ENCODE data around the gene PCDH1. TPM values are rescaled to one million over a fixed set of nuclear protein-coding genes. Genes with fewer than 3 reads are reported as not detected.

PCDH1 gene
- total RNA-seq, 2 donors from 2014 or later = 24.9 to 31.3 TPM

DNA sequence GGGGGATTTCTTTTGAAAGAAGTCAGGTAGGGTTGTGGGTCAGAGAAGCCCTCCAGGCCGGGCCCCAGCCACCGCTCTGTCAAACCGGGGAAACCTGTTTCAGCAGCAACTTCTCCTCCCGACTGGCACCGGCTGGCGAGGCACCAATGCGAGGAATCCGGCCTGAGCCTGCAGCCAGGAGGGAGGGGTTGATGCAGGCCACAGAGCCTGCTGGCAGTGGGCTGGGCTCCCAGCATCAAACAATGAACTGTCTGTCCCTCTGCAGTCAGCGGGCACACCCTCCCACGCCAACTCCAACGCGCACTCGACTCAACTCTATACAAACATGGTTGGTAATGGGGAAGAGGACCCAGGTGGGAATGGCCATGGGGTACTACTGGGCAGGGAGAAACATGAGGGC is 12.1 kb downstream of the PCDH1 start:
- ATAC-seq = peak; percentile 92
- H3K27ac ChIP-seq = peak overlapping the region; percentile 77 to 83 (median 80)
- 22 to 44% methylated on average over 13 of the region's 13 CpGs for WGBS, 2 donors
- intact Hi-C loops (cut with DNase I) = no loop called here
- H3K27me3 ChIP-seq = no peaks in the 10 kb centered on the region
- H3K9me3 ChIP-seq = no peaks in the 10 kb centered on the region
- peak; percentile 74 to 91 (median 90) for DNase-seq
- TF ChIP-seq CTCF (IDR thresholded peaks at IDR 0.05) = no peak
- peak in 1 of 3 donors; percentile 16 for TF ChIP-seq POLR2A (IDR thresholded peaks at IDR 0.05)
- peaks cover 33% of the 10 kb centered on the region for H3K4me1 ChIP-seq
- peaks cover 0 to 11% of the 10 kb centered on the region in 2 donors for H3K36me3 ChIP-seq (replicated peaks in 1 of 2; ENCODE audit: insufficient read depth in 1 of 2, low read depth in 2 of 2)
- no peak overlapping the region for H3K4me3 ChIP-seq

- no peaks in the 10 kb centered on the region for H3K27me3 ChIP-seq
- DNase-seq (no peak), ATAC-seq (no peak)
- H3K27ac ChIP-seq = peak overlapping the region in 3 of 4 donors; percentile 77 to 83 (median 81)
- H3K36me3 ChIP-seq (replicated peaks in 1 of 2; ENCODE audit: insufficient read depth in 1 of 2, low read depth in 2 of 2) = peaks cover 0 to 11% of the 10 kb centered on the region in 2 donors
- H3K9me3 ChIP-seq = no peaks in the 10 kb centered on the region
- intact Hi-C loops (cut with DNase I) = no loop called here
- 63 to 77% methylated on average over 2 of the region's 2 CpGs for WGBS, 2 donors
- H3K4me3 ChIP-seq = no peak overlapping the region
- H3K4me1 ChIP-seq = peaks cover 33% of the 10 kb centered on the region
- TF ChIP-seq CTCF (IDR thresholded peaks at IDR 0.05) = no peak
- no peak for TF ChIP-seq POLR2A (IDR thresholded peaks at IDR 0.05)
Observed at GRCh38 chr5:141865406-141865805, 12.8 kb downstream of the PCDH1 start.

GRCh38 chr5:141864371-141865370 is 13.5 kb downstream of the PCDH1 start:
- ATAC-seq = no peak
- Histone ChIP-seq H3K9me3 (no peaks in the 10 kb centered on the region), H3K27me3 (no peaks in the 10 kb centered on the region), H3K27ac (peak overlapping the region; percentile 15 to 83 (median 79)), H3K4me1 (peaks cover 33% of the 10 kb centered on the region), H3K36me3 (replicated peaks in 1 of 2; ENCODE audit: insufficient read depth in 1 of 2, low read depth in 2 of 2) (peaks cover 0 to 11% of the 10 kb centered on the region in 2 donors), H3K4me3 (no peak overlapping the region)
- WGBS, 2 donors = 88 to 90% methylated on average over 13 to 24 of the region's 24 CpGs
- TF ChIP-seq POLR2A (IDR thresholded peaks at IDR 0.05) (no peak), CTCF (IDR thresholded peaks at IDR 0.05) (no peak)
- intact Hi-C loops (cut with DNase I) = no loop called here
- DNase-seq = no peak

DNA sequence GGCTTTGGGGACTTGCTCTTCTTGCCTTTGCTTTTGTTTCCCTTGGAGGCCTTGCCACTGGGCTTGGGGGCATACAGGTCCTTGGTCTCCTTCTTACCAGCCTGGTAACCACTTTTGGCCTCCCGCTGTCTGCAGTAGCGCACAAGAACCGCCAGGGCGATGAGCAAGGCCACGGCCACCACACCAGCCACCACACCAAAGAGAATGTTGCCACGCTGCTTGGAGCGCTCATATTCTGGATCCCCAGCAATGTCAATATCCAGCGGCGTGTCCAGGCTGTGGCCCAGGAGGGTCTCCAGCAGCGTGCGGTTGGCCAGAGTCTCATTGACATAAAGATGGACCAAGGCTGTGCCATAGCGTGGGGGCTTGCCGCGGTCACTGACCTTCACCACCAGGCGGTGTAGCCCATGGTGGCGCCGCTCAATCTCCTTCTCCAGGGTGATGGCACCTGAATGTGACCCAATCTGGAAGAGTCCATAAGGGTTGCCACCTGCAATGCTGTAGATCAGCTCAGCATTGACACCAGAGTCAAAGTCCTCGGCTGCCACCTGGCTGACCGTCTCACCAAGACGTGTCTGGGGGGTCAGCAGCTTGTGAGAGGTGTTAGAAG is 14.5 kb downstream of the PCDH1 start:
- WGBS, 2 donors = 94 to 96% methylated on average over 20 of the region's 20 CpGs
- Histone ChIP-seq H3K4me3 (no peak overlapping the region), H3K27ac (no peak overlapping the region), H3K36me3 (replicated peaks in 1 of 2; ENCODE audit: insufficient read depth in 1 of 2, low read depth in 2 of 2) (peaks cover 0 to 10% of the 10 kb centered on the region in 2 donors), H3K4me1 (peaks cover 35% of the 10 kb centered on the region), H3K9me3 (no peaks in the 10 kb centered on the region), H3K27me3 (no peaks in the 10 kb centered on the region)
- DNase-seq (no peak), ATAC-seq (no peak)
- intact Hi-C loops (cut with DNase I) = no loop called here
- TF ChIP-seq POLR2A (IDR thresholded peaks at IDR 0.05) (no peak), CTCF (IDR thresholded peaks at IDR 0.05) (no peak)

Data from body of pancreas (tissue), 4 donors.